Ishikawa (cell line): ENCODE results near the gene BCO1.

Experiments
- EGR1 ChIP-seq: IDR thresholded peaks from 2 replicates; pipeline ENCODE4 v1.6.1; 2012
- EP300 ChIP-seq: IDR thresholded peaks from 2 replicates; pipeline ENCODE4 v1.6.1; 2012; ENCODE audit warnings: borderline replicate concordance
- ZBTB7A ChIP-seq: IDR thresholded peaks from 2 replicates; pipeline ENCODE4 v1.6.1; 2012; ENCODE audit warnings: low read depth

DNA sequence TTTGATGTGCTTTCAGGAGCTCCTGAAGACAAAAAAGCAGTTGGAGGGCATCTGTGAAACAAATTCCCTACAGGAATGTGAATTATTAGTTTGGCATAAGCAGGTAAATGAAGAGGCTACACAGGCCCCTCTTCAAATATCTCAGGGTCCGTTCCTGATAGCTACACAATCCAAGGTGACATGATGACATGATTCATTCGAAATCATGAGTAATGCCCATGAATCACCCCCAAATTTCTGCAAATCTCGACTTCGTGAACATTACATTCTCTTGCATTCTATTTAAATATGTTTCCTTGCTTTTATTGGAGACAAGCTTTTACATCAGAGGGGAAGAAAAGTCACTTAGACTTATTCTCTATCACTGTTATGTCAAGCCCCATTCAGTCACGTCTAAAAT is 98.6 kb downstream of the BCO1 start:
- TF ChIP-seq EGR1 (no peak), EP300 (no peak), ZBTB7A (no peak)
